Raji (cell line): Measurements from ENCODE around the gene AIG1.

ENCODE experiments used
- POLR2A ChIP-seq: IDR thresholded peaks from 2 replicates; pipeline ENCODE4 v1.6.1; 2011; ENCODE audit warnings: low read depth, low read length, control low read depth; ENCODE audit not compliant: insufficient read depth

AIG1 gene

GRCh38 chr6:143185288-143185687, 124.6 kb downstream of the AIG1 start:
- TF ChIP-seq POLR2A, result no peak

- TF ChIP-seq POLR2A, result no peak
Measured at GRCh38 chr6:143187238-143187923, 126.7 kb downstream of the AIG1 start.

- TF ChIP-seq POLR2A, result no peak
Measured at GRCh38 chr6:143188292-143188691, 127.6 kb downstream of the AIG1 start.

GRCh38 chr6:143191361-143191760, 130.7 kb downstream of the AIG1 start:
- no peak for TF ChIP-seq POLR2A

GRCh38 chr6:143192766-143193165, 132.1 kb downstream of the AIG1 start:
- TF ChIP-seq POLR2A, result no peak

- TF ChIP-seq POLR2A, result no peak
Measured at GRCh38 chr6:143193571-143194094, 132.9 kb downstream of the AIG1 start.

- TF ChIP-seq POLR2A, result no peak
Measured at GRCh38 chr6:143194095-143194589, 133.5 kb downstream of the AIG1 start.

GRCh38 chr6:143195349-143195845, 134.7 kb downstream of the AIG1 start:
- no peak for TF ChIP-seq POLR2A

GRCh38 chr6:143196525-143197225, 136.0 kb downstream of the AIG1 start:
- TF ChIP-seq POLR2A, result no peak

- no peak for TF ChIP-seq POLR2A
Measured at GRCh38 chr6:143197377-143197776, 136.7 kb downstream of the AIG1 start.

- no peak for TF ChIP-seq POLR2A
Measured at GRCh38 chr6:143198312-143198711, 137.6 kb downstream of the AIG1 start.

GRCh38 chr6:143199291-143199690, 138.6 kb downstream of the AIG1 start:
- TF ChIP-seq POLR2A, result no peak

GRCh38 chr6:143200167-143200770, 139.6 kb downstream of the AIG1 start:
- TF ChIP-seq POLR2A, result no peak

GRCh38 chr6:143204045-143204444, 143.4 kb downstream of the AIG1 start:
- TF ChIP-seq POLR2A, result no peak

GRCh38 chr6:143205131-143205535, 144.4 kb downstream of the AIG1 start:
- TF ChIP-seq POLR2A, result no peak
